IMR-90 (cell line): ENCODE measurements around the gene C2. TPM values are rescaled to one million over a fixed set of nuclear protein-coding genes. Genes with fewer than 3 reads are reported as not detected.

Source experiments
- ATAC-seq: fragments of 200-7000 bp; cut with Tn5 transposase; 2 replicates; pipeline ENCODE4 v1.9.1; 2020; ENCODE audit warnings: low read depth, mild to moderate bottlenecking, moderate library complexity
- BruUV-seq: library from RNA; stranded (reverse); fragments of 400-500 nt; replicated peaks from 2 replicates; lab custom pipeline; 2021; lab: Mats Ljungman, UMichigan
- CTCF ChIA-PET: fragments of 300-600 bp; formaldehyde crosslinking; extraction: SDS; loops from one replicate; lab custom pipeline; 2021; ENCODE audit warnings: antibody characterized with exemption; lab: Yijun Ruan, JAX
- POLR2A ChIA-PET: fragments of 300-600 bp; sonication (Branson Sonifier 250); formaldehyde crosslinking; loops from one replicate; lab custom pipeline; 2022; ENCODE audit warnings: antibody characterized with exemption; ENCODE audit not compliant: unreplicated experiment; lab: Charles Lee
- DNase-seq: peaks from one replicate; pipeline ENCODE4 v3.0.0; 2013
- H2AFZ ChIP-seq: replicated peaks from 2 replicates; pipeline ENCODE3; 2013; ENCODE audit warnings: low read length, mild to moderate bottlenecking; ENCODE audit not compliant: poor library complexity
- H2AK5ac ChIP-seq: 2 replicates; pipeline ENCODE4 v1.6.1; 2013; ENCODE audit warnings: low read depth, low read length, inconsistent platforms
- H2AK9ac ChIP-seq: replicated peaks from 2 replicates; pipeline ENCODE3; 2013; ENCODE audit warnings: mild to moderate bottlenecking, low read depth, low read length, moderate library complexity; ENCODE audit not compliant: poor library complexity
- H2BK120ac ChIP-seq: 2 replicates; pipeline ENCODE4 v1.6.1; 2013; ENCODE audit warnings: low read depth, low read length, inconsistent platforms
- H2BK15ac ChIP-seq: 3 replicates; pipeline ENCODE4 v1.6.1; 2013; ENCODE audit warnings: low read depth, low read length, inconsistent platforms
- H2BK20ac ChIP-seq: 2 replicates; pipeline ENCODE4 v1.6.1; 2013; ENCODE audit warnings: low read depth, mild to moderate bottlenecking, inconsistent platforms, low read length, moderate library complexity
- H2BK5ac ChIP-seq: 2 replicates; pipeline ENCODE4 v1.6.1; 2013; ENCODE audit warnings: mild to moderate bottlenecking, low read depth, low read length, inconsistent platforms; ENCODE audit not compliant: poor library complexity, severe bottlenecking
- H3K14ac ChIP-seq: replicated peaks from 2 replicates; pipeline ENCODE4 v1.6.1; 2013; ENCODE audit warnings: low read depth, low read length, inconsistent platforms
- H3K18ac ChIP-seq: 2 replicates; pipeline ENCODE4 v1.6.1; 2013; ENCODE audit warnings: low read depth, low read length, control low read depth
- H3K23ac ChIP-seq: 2 replicates; pipeline ENCODE4 v1.6.1; 2013; ENCODE audit warnings: low read depth, low read length, inconsistent platforms
- H3K27ac ChIP-seq: 2 replicates; pipeline ENCODE4 v1.5.1; 2013; ENCODE audit warnings: mild to moderate bottlenecking, control low read depth, low read length; ENCODE audit not compliant: insufficient read depth
- H3K27me3 ChIP-seq: 2 replicates; pipeline ENCODE4 v1.6.1; 2013; ENCODE audit warnings: low read length; ENCODE audit not compliant: control insufficient read depth, insufficient read depth
- H3K36me3 ChIP-seq: 2 replicates; pipeline ENCODE4 v1.6.1; 2013; ENCODE audit warnings: low read length, mixed read lengths; ENCODE audit not compliant: control insufficient read depth, insufficient read depth
- H3K4ac ChIP-seq: 2 replicates; pipeline ENCODE4 v1.6.1; 2013; ENCODE audit warnings: low read depth, low read length, inconsistent platforms
- H3K4me1 ChIP-seq: 2 replicates; pipeline ENCODE4 v1.6.1; 2013; ENCODE audit warnings: low read length, mixed read lengths; ENCODE audit not compliant: control insufficient read depth, insufficient read depth
- H3K4me2 ChIP-seq: 2 replicates; pipeline ENCODE4 v1.6.1; 2013; ENCODE audit warnings: low read depth, mild to moderate bottlenecking, control low read depth, low read length, moderate library complexity
- H3K4me3 ChIP-seq: 2 replicates; pipeline ENCODE4 v1.5.1; 2013; ENCODE audit warnings: low read depth, mild to moderate bottlenecking, control low read depth, low read length, moderate library complexity; ENCODE audit not compliant: insufficient read depth
- H3K56ac ChIP-seq: 2 replicates; pipeline ENCODE4 v1.6.1; 2013; ENCODE audit warnings: low read length, inconsistent platforms; ENCODE audit not compliant: insufficient read depth; ENCODE audit errors: extremely low read depth
- H3K79me1 ChIP-seq, 2 experiments: 2 replicates each; pipeline ENCODE4 v1.6.1; 2013; ENCODE audit warnings: low read length in 2 of 2, inconsistent platforms in 1 of 2, low read depth in 1 of 2
- H3K9ac ChIP-seq: 2 replicates; pipeline ENCODE4 v1.6.1; 2013; ENCODE audit warnings: low read depth, low read length, control low read depth
- H3K9me1 ChIP-seq: 2 replicates; pipeline ENCODE4 v1.6.1; 2013; ENCODE audit warnings: low read length, inconsistent platforms; ENCODE audit not compliant: insufficient read depth
- H3K9me3 ChIP-seq: 2 replicates; pipeline ENCODE4 v1.6.1; 2013; ENCODE audit warnings: low read length; ENCODE audit not compliant: control insufficient read depth, insufficient read depth
- H4K20me1 ChIP-seq: 2 replicates; pipeline ENCODE4 v1.6.1; 2013; ENCODE audit warnings: low read length, inconsistent platforms; ENCODE audit not compliant: insufficient read depth
- H4K5ac ChIP-seq: 2 replicates; pipeline ENCODE4 v1.6.1; 2013; ENCODE audit warnings: mild to moderate bottlenecking, low read depth, low read length, control low read depth
- H4K8ac ChIP-seq, 2 experiments: 2 replicates each; pipeline ENCODE4 v1.6.1; 2013; ENCODE audit warnings: low read depth in 2 of 2, low read length in 2 of 2, control low read depth in 1 of 2, inconsistent platforms in 1 of 2
- H4K91ac ChIP-seq: 2 replicates; pipeline ENCODE4 v1.6.1; 2013; ENCODE audit warnings: low read depth, low read length, inconsistent platforms; ENCODE audit not compliant: insufficient read depth
- BHLHE40 ChIP-seq: fragments of 150-350 bp; IDR thresholded peaks from 2 replicates; pipeline ENCODE4 v1.6.1; 2016; ENCODE audit warnings: mild to moderate bottlenecking, low read depth, low read length
- CEBPB ChIP-seq: IDR thresholded peaks from 2 replicates; pipeline ENCODE4 v1.6.1; 2012; ENCODE audit warnings: low read depth, low read length, improper control_type of control experiment
- CHD1 ChIP-seq: IDR thresholded peaks from 2 replicates; pipeline ENCODE4 v1.6.1; 2012; ENCODE audit warnings: low read depth, low read length, improper control_type of control experiment
- FOS ChIP-seq: fragments of 150-350 bp; IDR thresholded peaks from 2 replicates; pipeline ENCODE4 v1.6.1; 2016; ENCODE audit warnings: low read depth, low read length
- MAFK ChIP-seq: IDR thresholded peaks from 2 replicates; pipeline ENCODE4 v1.6.1; 2012; ENCODE audit warnings: low read depth, low read length, improper control_type of control experiment
- MAZ ChIP-seq: IDR thresholded peaks from 2 replicates; pipeline ENCODE4 v1.6.1; 2012; ENCODE audit warnings: low read depth, mild to moderate bottlenecking, low read length, improper control_type of control experiment, moderate library complexity, borderline replicate concordance
- MXI1 ChIP-seq: IDR thresholded peaks from 2 replicates; pipeline ENCODE4 v1.6.1; 2012; ENCODE audit warnings: low read depth, mild to moderate bottlenecking, low read length, moderate library complexity, borderline replicate concordance
- NFE2L2 ChIP-seq: fragments of 150-350 bp; IDR thresholded peaks from 2 replicates; pipeline ENCODE4 v1.6.1; 2016; ENCODE audit warnings: low read depth, mild to moderate bottlenecking, low read length
- POLR2A ChIP-seq: IDR thresholded peaks from 2 replicates; pipeline ENCODE4 v1.6.1; 2012; ENCODE audit warnings: mild to moderate bottlenecking, low read depth, low read length
- RAD21 ChIP-seq: IDR thresholded peaks from 2 replicates; pipeline ENCODE4 v1.6.1; 2012; ENCODE audit warnings: low read length, improper control_type of control experiment
- RCOR1 ChIP-seq: IDR thresholded peaks from 2 replicates; pipeline ENCODE4 v1.6.1; 2012; ENCODE audit warnings: mild to moderate bottlenecking, low read length, improper control_type of control experiment; ENCODE audit not compliant: insufficient replicate concordance
- RFX5 ChIP-seq: IDR thresholded peaks from 2 replicates; pipeline ENCODE4 v1.8.0; 2012; ENCODE audit warnings: low read depth, mild to moderate bottlenecking, low read length, moderate library complexity
- SMC3 ChIP-seq: fragments of 150-350 bp; IDR thresholded peaks from 2 replicates; pipeline ENCODE4 v1.6.1; 2016; ENCODE audit warnings: low read depth, mild to moderate bottlenecking, antibody characterized with exemption, low read length, moderate library complexity
- WGBS, 2 experiments: methylation state at CpG; one replicate each; pipeline versions ENCODE4 v1.1.5 to v1.1.7; 2013; ENCODE audit warnings: missing lambda C conversion rate in 2 of 2; ENCODE audit not compliant: insufficient read length in 1 of 2; ENCODE audit errors: extremely low coverage in 2 of 2; 5-methylcytosine and 5-hydroxymethylcytosine counted together
- dilution Hi-C: fragments of 300-500 bp; cut with HindIII; formaldehyde crosslinking; loops from one replicate; pipeline ENCODE4 v1.14.3; 2018; ENCODE audit warnings: low sequenced_read_pairs; ENCODE audit not compliant: unreplicated experiment
- in situ Hi-C: fragments of 300-500 bp; cut with MboI; formaldehyde crosslinking; loops from 3 replicates; pipeline ENCODE4 v1.14.3; 2019; ENCODE audit warnings: low sequenced_read_pairs, inconsistent platforms, mixed read lengths
- intact Hi-C: fragments of 100-400 bp; cut with micrococcal nuclease; formaldehyde crosslinking; loops from 2 replicates; pipeline ENCODE4 v1.10.0; 2022
- polyA plus RNA-seq, 3 experiments: library from polyadenylated mRNA; depleted of rRNA; stranded (reverse); fragments of >200 nt; gene quantifications; 2 replicates each; pipeline ENCODE4 v1.2.3, GENCODE V29; 2012; ENCODE audit warnings: low replicate concordance in 1 of 3
- total RNA-seq: library from RNA; depleted of rRNA; stranded (reverse); fragments of >200 nt; gene quantifications from 2 replicates; pipeline ENCODE4 v1.2.3, GENCODE V29; 2012
- TF ChIP-seq, protein P1 (sequence below): conservative IDR thresholded peaks from 2 replicates; pipeline ENCODE4 v1.5.1; 2012; ENCODE audit warnings: mild to moderate bottlenecking, low read depth, low read length, improper control_type of control experiment
- TF ChIP-seq, protein P2 (sequence below): fragments of 150-350 bp; IDR thresholded peaks from 2 replicates; pipeline ENCODE4 v1.6.1; 2016; ENCODE audit warnings: low read depth, mild to moderate bottlenecking, low read length, moderate library complexity, borderline replicate concordance
- TF ChIP-seq, protein P3 (sequence below): fragments of 150-350 bp; IDR thresholded peaks from 2 replicates; pipeline ENCODE4 v1.6.1; 2017; ENCODE audit warnings: mild to moderate bottlenecking, antibody characterized with exemption, low read length, low read depth

Gene C2
- total and polyA plus RNA-seq, 2 of the 4 experiments (the other 2 are of a cell fraction), result 0.18 to 0.19 TPM

DNA sequence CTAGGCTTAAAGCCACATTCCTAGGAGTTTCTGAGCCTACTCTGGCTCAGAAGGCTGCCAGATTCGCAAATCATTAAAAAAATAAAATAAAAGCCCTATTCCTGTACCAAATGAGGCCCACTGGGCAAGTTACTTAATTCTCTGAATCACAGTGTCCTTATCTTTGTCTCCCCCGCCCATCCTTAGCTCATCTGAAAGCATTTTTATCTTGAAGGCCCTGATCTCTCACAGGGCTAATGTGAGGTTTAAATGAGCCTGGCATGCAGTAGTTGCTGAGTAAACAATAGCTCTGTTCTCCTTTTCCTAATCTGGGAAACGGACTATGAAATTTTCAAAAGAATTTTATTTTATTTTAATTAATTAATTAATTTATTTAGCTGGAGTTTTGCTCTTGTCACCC is 23.6 kb upstream of the C2 start:
- H3K56ac ChIP-seq, result no peak overlapping the region
- H3K27me3 ChIP-seq, result no peaks in the 10 kb centered on the region
- ChIA-PET CTCF (no interaction called here), POLR2A (no interaction called here)
- no peak overlapping the region for H3K4me2 ChIP-seq
- H2BK15ac ChIP-seq, result no peak overlapping the region
- no peak overlapping the region for H4K5ac ChIP-seq
- no peak overlapping the region for H3K14ac ChIP-seq
- H3K4me3 ChIP-seq, result no peak overlapping the region
- TF ChIP-seq NFE2L2 (no peak), RFX5 (no peak), FOS (no peak), MXI1 (no peak), SMC3 (no peak), CHD1 (no peak), RCOR1 (no peak), MAZ (no peak), POLR2A (no peak), BHLHE40 (no peak), MAFK (no peak), RAD21 (no peak), CEBPB (no peak)
- TF ChIP-seq, protein P1, sequence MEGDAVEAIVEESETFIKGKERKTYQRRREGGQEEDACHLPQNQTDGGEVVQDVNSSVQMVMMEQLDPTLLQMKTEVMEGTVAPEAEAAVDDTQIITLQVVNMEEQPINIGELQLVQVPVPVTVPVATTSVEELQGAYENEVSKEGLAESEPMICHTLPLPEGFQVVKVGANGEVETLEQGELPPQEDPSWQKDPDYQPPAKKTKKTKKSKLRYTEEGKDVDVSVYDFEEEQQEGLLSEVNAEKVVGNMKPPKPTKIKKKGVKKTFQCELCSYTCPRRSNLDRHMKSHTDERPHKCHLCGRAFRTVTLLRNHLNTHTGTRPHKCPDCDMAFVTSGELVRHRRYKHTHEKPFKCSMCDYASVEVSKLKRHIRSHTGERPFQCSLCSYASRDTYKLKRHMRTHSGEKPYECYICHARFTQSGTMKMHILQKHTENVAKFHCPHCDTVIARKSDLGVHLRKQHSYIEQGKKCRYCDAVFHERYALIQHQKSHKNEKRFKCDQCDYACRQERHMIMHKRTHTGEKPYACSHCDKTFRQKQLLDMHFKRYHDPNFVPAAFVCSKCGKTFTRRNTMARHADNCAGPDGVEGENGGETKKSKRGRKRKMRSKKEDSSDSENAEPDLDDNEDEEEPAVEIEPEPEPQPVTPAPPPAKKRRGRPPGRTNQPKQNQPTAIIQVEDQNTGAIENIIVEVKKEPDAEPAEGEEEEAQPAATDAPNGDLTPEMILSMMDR, result no peak
- TF ChIP-seq, protein P2, sequence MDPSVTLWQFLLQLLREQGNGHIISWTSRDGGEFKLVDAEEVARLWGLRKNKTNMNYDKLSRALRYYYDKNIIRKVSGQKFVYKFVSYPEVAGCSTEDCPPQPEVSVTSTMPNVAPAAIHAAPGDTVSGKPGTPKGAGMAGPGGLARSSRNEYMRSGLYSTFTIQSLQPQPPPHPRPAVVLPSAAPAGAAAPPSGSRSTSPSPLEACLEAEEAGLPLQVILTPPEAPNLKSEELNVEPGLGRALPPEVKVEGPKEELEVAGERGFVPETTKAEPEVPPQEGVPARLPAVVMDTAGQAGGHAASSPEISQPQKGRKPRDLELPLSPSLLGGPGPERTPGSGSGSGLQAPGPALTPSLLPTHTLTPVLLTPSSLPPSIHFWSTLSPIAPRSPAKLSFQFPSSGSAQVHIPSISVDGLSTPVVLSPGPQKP, result no peak
- TF ChIP-seq, protein P3, sequence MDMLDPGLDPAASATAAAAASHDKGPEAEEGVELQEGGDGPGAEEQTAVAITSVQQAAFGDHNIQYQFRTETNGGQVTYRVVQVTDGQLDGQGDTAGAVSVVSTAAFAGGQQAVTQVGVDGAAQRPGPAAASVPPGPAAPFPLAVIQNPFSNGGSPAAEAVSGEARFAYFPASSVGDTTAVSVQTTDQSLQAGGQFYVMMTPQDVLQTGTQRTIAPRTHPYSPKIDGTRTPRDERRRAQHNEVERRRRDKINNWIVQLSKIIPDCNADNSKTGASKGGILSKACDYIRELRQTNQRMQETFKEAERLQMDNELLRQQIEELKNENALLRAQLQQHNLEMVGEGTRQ, result no peak
- H2AK5ac ChIP-seq, result no peak overlapping the region
- H2BK20ac ChIP-seq, result no peak overlapping the region
- H4K91ac ChIP-seq, result no peak overlapping the region
- peaks cover 9% of the 10 kb centered on the region; the same call in 1 of the 2 replicates for H3K9me1 ChIP-seq
- no peak overlapping the region for H2BK120ac ChIP-seq
- H3K9me3 ChIP-seq, result no peaks in the 10 kb centered on the region
- in situ Hi-C loops (no loop called here), intact Hi-C loops (loop anchor here (2.0 to 5.0 kb wide), 2 partner anchors 211 to 248 kb away; partner anchors contain the start of genes PPT2 and PRRT1), dilution Hi-C loops (no loop called here)
- H3K23ac ChIP-seq, result no peak overlapping the region
- H2BK5ac ChIP-seq, result no peak overlapping the region
- H2AK9ac ChIP-seq, result no peak overlapping the region
- H3K79me1 ChIP-seq, result peaks cover 0 to 23% of the 10 kb centered on the region in 2 experiments; a peak in 2 of 4 replicates
- 67% methylated on average over 1 of the region's 3 CpGs; no CpG with 5 or more reads in 1 of the 2 experiments for WGBS, 2 experiments
- H4K20me1 ChIP-seq, result no peaks in the 10 kb centered on the region; the same call in 1 of the 2 replicates
- peaks cover 9% of the 10 kb centered on the region for H3K4me1 ChIP-seq
- H3K27ac ChIP-seq, result no peak overlapping the region
- DNase-seq, result peak; percentile 22
- no peak overlapping the region for H4K8ac ChIP-seq
- H3K18ac ChIP-seq, result no peak overlapping the region
- ATAC-seq, result no peak
- no peak overlapping the region for H3K9ac ChIP-seq
- H3K36me3 ChIP-seq, result 0 out of 2 replicates have a peak, but pooled peaks cover 3% of the 10 kb centered on the region
- H3K4ac ChIP-seq, result no peak overlapping the region
- BruUV-seq, result no TSS peak
- no peak overlapping the region for H2AFZ ChIP-seq
